Frontal cortex (tissue), 4 donors: ENCODE results near the gene CFAP99. TPM values are rescaled to one million over a fixed set of nuclear protein-coding genes. Genes with fewer than 3 reads are reported as not detected.
A peak's percentile ranks its signal among the peaks of the same experiment; 100 is the strongest.

Experiments used
- DNase-seq, 2 donors: peaks; one replicate each; pipeline ENCODE4 v3.0.0; 2012; ENCODE audit warnings: low spot score in 2 of 2
- FAIRE-seq: peaks from 2 replicates; lab custom pipeline; 2012; peaks lifted over from hg19 to GRCh38; lab: Jason Lieb, UNC
- total RNA-seq: library from RNA; depleted of rRNA; stranded (reverse); fragments of >200 nt; gene quantifications from one replicate; pipeline ENCODE4 v1.2.3, GENCODE V29; 2014
- donor health status: control.
- donor health status: control.
- donor health status: control.

CFAP99 gene
- total RNA-seq, 1 donor from 2014 or later, result not detected

GRCh38 chr4:2389691-2390090 is 29.1 kb upstream of the CFAP99 start:
- DNase-seq, result no peak
- FAIRE-seq, result no peak

- FAIRE-seq, result no peak
- no peak for DNase-seq
Measured at GRCh38 chr4:2390146-2390545, 28.6 kb upstream of the CFAP99 start.

GRCh38 chr4:2390784-2391421 is 27.9 kb upstream of the CFAP99 start:
- DNase-seq (no peak), FAIRE-seq (no peak)

GRCh38 chr4:2393353-2394270 is 25.1 kb upstream of the CFAP99 start:
- peak in 1 of 2 donors; percentile 33 for DNase-seq
- FAIRE-seq, result no peak

GRCh38 chr4:2394528-2394927 is 24.2 kb upstream of the CFAP99 start:
- FAIRE-seq (no peak), DNase-seq (no peak)

GRCh38 chr4:2395038-2395437 is 23.7 kb upstream of the CFAP99 start:
- no peak for FAIRE-seq
- DNase-seq, result no peak

- DNase-seq (no peak), FAIRE-seq (no peak)
Measured at GRCh38 chr4:2395584-2395983, 23.2 kb upstream of the CFAP99 start.

- DNase-seq (no peak), FAIRE-seq (no peak)
Measured at GRCh38 chr4:2396781-2397368, 21.9 kb upstream of the CFAP99 start.

GRCh38 chr4:2397596-2398379 is 21.0 kb upstream of the CFAP99 start:
- FAIRE-seq, result no peak
- DNase-seq, result no peak

GRCh38 chr4:2399216-2399615 is 19.5 kb upstream of the CFAP99 start:
- no peak for DNase-seq
- no peak for FAIRE-seq

GRCh38 chr4:2399631-2400190 is 19.0 kb upstream of the CFAP99 start:
- DNase-seq, result no peak
- FAIRE-seq, result no peak

- no peak for DNase-seq
Measured at GRCh38 chr4:2400841-2401609, 17.7 kb upstream of the CFAP99 start.

GRCh38 chr4:2401610-2401983 is 17.2 kb upstream of the CFAP99 start:
- no peak for DNase-seq
- FAIRE-seq, result no peak

More at GRCh38 chr4:2400841-2401609, 17.7 kb upstream of the CFAP99 start:
- FAIRE-seq, result no peak

- no peak for FAIRE-seq
- peak in 1 of 2 donors; percentile 63 for DNase-seq
Measured at GRCh38 chr4:2402048-2402842, 16.5 kb upstream of the CFAP99 start.

GRCh38 chr4:2402941-2403340 is 15.8 kb upstream of the CFAP99 start:
- FAIRE-seq (no peak), DNase-seq (peak; percentile 44 to 64)

- DNase-seq, result no peak
- no peak for FAIRE-seq
Measured at GRCh38 chr4:2406406-2406805, 12.3 kb upstream of the CFAP99 start.

- DNase-seq, result no peak
- no peak for FAIRE-seq
Measured at GRCh38 chr4:2406920-2407319, 11.8 kb upstream of the CFAP99 start.

- FAIRE-seq, result no peak
Measured at GRCh38 chr4:2407991-2408342, 10.8 kb upstream of the CFAP99 start.

More at GRCh38 chr4:2407991-2408342, 10.8 kb upstream of the CFAP99 start:
- DNase-seq, result no peak
